ENCODE measurements around the gene FCRLA. TPM values are rescaled to one million over a fixed set of nuclear protein-coding genes. Genes with fewer than 3 reads are reported as not detected.

The FCRLA gene
- total RNA-seq, 1 donor from 2014 or later, result 0.22 TPM

- Mint-ChIP-seq H3K27ac (no peak overlapping the region), H3K4me1 (ENCODE audit: unreplicated experiment) (no peaks in the 10 kb centered on the region), H3K4me3 (no peak overlapping the region), H3K9me3 (no peaks in the 10 kb centered on the region), H3K36me3 (no peaks in the 10 kb centered on the region), H3K27me3 (peaks cover 9% of the 10 kb centered on the region)
- TF ChIP-seq CTCF (conservative IDR thresholded peaks at IDR 0.05), result no peak
- DNase-seq (ENCODE audit: extremely low spot score, unreplicated experiment), result no peak
These were observed 30.6 kb upstream of the FCRLA start for GRCh38 chr1:161676441-161676840.

- no peaks in the 10 kb centered on the region for H3K36me3 Mint-ChIP-seq
- H3K27me3 Mint-ChIP-seq, result peaks cover 14% of the 10 kb centered on the region
- no peak overlapping the region for H3K4me3 Mint-ChIP-seq
- H3K9me3 Mint-ChIP-seq, result no peaks in the 10 kb centered on the region
- no peak for DNase-seq (ENCODE audit: extremely low spot score, unreplicated experiment)
- no peaks in the 10 kb centered on the region for H3K4me1 Mint-ChIP-seq (ENCODE audit: unreplicated experiment)
- no peak overlapping the region for H3K27ac Mint-ChIP-seq
- TF ChIP-seq CTCF (conservative IDR thresholded peaks at IDR 0.05), result no peak
These were observed 29.9 kb upstream of the FCRLA start for GRCh38 chr1:161676958-161677689.

- H3K4me3 Mint-ChIP-seq, result no peak overlapping the region
- no peaks in the 10 kb centered on the region for H3K4me1 Mint-ChIP-seq (ENCODE audit: unreplicated experiment)
- H3K9me3 Mint-ChIP-seq, result no peaks in the 10 kb centered on the region
- DNase-seq (ENCODE audit: extremely low spot score, unreplicated experiment), result no peak
- TF ChIP-seq CTCF (conservative IDR thresholded peaks at IDR 0.05), result no peak
- peaks cover 23% of the 10 kb centered on the region for H3K27me3 Mint-ChIP-seq
- no peaks in the 10 kb centered on the region for H3K36me3 Mint-ChIP-seq
- H3K27ac Mint-ChIP-seq, result no peak overlapping the region
These were observed 28.5 kb upstream of the FCRLA start for GRCh38 chr1:161678500-161678899.

- H3K4me3 Mint-ChIP-seq, result no peak overlapping the region
- no peak for TF ChIP-seq CTCF (conservative IDR thresholded peaks at IDR 0.05)
- no peaks in the 10 kb centered on the region for H3K9me3 Mint-ChIP-seq
- H3K27me3 Mint-ChIP-seq, result peaks cover 45% of the 10 kb centered on the region
- H3K36me3 Mint-ChIP-seq, result no peaks in the 10 kb centered on the region
- no peak for DNase-seq (ENCODE audit: extremely low spot score, unreplicated experiment)
- no peaks in the 10 kb centered on the region for H3K4me1 Mint-ChIP-seq (ENCODE audit: unreplicated experiment)
- H3K27ac Mint-ChIP-seq, result no peak overlapping the region
These were observed 25.1 kb upstream of the FCRLA start for GRCh38 chr1:161681879-161682278.

- peaks cover 26% of the 10 kb centered on the region for H3K27me3 Mint-ChIP-seq
- no peaks in the 10 kb centered on the region for H3K36me3 Mint-ChIP-seq
- no peak for TF ChIP-seq CTCF (conservative IDR thresholded peaks at IDR 0.05)
- no peaks in the 10 kb centered on the region for H3K9me3 Mint-ChIP-seq
- H3K4me3 Mint-ChIP-seq, result no peak overlapping the region
- H3K4me1 Mint-ChIP-seq (ENCODE audit: unreplicated experiment), result no peaks in the 10 kb centered on the region
- DNase-seq (ENCODE audit: extremely low spot score, unreplicated experiment), result no peak
- H3K27ac Mint-ChIP-seq, result no peak overlapping the region
These were observed 18.1 kb upstream of the FCRLA start for GRCh38 chr1:161688946-161689345.
